Prostate gland (tissue), 2 donors: ENCODE measurements around the gene MYBPC2.

Experiments
- CTCF ChIP-seq, 4 experiments: fragments of 200-600 bp in 2 of 4; fragments of 450-650 bp in 2 of 4; sonication (generic) in 2 of 4; IDR thresholded peaks; 1 replicate in 3 of 4; 2 replicates in 1 of 4; pipeline ENCODE4 v1.5.1; 2016 to 2019; ENCODE audit warnings: antibody characterized with exemption in 4 of 4, mild to moderate bottlenecking in 2 of 4, moderate library complexity in 2 of 4
- POLR2A ChIP-seq: fragments of 450-650 bp; IDR thresholded peaks from one replicate; pipeline ENCODE4 v1.6.1; 2016; ENCODE audit warnings: antibody characterized with exemption, mild to moderate bottlenecking
- POLR2AphosphoS5 ChIP-seq: sonication (generic); formaldehyde crosslinking; IDR thresholded peaks from one replicate; pipeline ENCODE4 v1.6.1; 2017; ENCODE audit warnings: antibody characterized with exemption

GRCh38 chr19:50512999-50513745 is 80.5 kb downstream of the MYBPC2 start:
- TF ChIP-seq CTCF (IDR thresholded peaks at IDR 0.05) (no peak), POLR2AphosphoS5 (no peak), POLR2A (no peak)
